A673 (cell line): ENCODE measurements around the gene GREB1L.
"Not testable (repeated sequence)": the region's sequence is repeated elsewhere in the genome, so short reads cannot be mapped to it uniquely, and the experiment has no call there.

Experiments
- EZH2 ChIP-seq: fragments of 200-600 bp; sonication (generic); IDR thresholded peaks from 2 replicates; pipeline ENCODE4 v1.6.1; 2017; ENCODE audit warnings: borderline replicate concordance, low read depth, mild to moderate bottlenecking, mixed read lengths, antibody characterized with exemption, low read length; ENCODE audit not compliant: poor library complexity, severe bottlenecking
- TF ChIP-seq, protein P1 (sequence below): fragments of 300-800, 200-600 bp; sonication (generic); conservative IDR thresholded peaks from 2 replicates; pipeline ENCODE4 v1.5.1; 2017; ENCODE audit warnings: low read depth, mild to moderate bottlenecking, antibody characterized with exemption, low read length, moderate library complexity, mixed read lengths

DNA sequence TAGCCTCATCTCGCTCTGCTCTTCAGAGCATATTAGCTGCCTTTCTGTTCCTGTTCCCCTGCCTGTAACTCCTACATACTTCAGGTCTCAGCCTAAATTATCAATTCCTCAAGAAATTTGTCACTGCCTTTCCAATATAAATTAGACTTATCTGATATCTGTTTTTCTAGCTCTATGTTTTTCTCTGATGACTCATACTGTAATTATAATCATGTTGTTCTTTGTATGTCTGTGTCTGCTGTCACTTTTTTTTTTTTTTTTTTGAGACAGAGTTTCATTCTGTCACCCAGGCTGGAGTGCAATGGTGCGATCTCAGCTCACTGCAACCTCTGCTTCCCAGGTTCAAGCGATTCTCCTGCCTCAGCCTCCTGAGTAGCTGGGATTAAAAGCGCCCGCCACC, 27.6 kb upstream of the GREB1L start:
- TF ChIP-seq, protein P1, sequence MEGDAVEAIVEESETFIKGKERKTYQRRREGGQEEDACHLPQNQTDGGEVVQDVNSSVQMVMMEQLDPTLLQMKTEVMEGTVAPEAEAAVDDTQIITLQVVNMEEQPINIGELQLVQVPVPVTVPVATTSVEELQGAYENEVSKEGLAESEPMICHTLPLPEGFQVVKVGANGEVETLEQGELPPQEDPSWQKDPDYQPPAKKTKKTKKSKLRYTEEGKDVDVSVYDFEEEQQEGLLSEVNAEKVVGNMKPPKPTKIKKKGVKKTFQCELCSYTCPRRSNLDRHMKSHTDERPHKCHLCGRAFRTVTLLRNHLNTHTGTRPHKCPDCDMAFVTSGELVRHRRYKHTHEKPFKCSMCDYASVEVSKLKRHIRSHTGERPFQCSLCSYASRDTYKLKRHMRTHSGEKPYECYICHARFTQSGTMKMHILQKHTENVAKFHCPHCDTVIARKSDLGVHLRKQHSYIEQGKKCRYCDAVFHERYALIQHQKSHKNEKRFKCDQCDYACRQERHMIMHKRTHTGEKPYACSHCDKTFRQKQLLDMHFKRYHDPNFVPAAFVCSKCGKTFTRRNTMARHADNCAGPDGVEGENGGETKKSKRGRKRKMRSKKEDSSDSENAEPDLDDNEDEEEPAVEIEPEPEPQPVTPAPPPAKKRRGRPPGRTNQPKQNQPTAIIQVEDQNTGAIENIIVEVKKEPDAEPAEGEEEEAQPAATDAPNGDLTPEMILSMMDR: not testable (repeated sequence)
- TF ChIP-seq EZH2: not testable (repeated sequence)
